Ovary (tissue), 9 donors: ENCODE measurements around the gene STK39. TPM values are rescaled to one million over a fixed set of nuclear protein-coding genes. Genes with fewer than 3 reads are reported as not detected.

Source experiments
- DNase-seq, 5 donors: peaks; one replicate each; pipeline ENCODE4 v3.0.0-alpha.2; 2019 to 2020
- H3K27ac ChIP-seq, 2 donors: fragments of 200-600 bp; one replicate each; pipeline versions ENCODE4 v1.5.1 to v1.8.0; 2019 to 2022
- H3K27me3 ChIP-seq: fragments of 200-600 bp; one replicate; pipeline ENCODE4 v1.8.0; 2022
- H3K36me3 ChIP-seq: fragments of 200-600 bp; sonication (generic); one replicate; pipeline ENCODE4 v1.5.1; 2019
- H3K4me1 ChIP-seq: one replicate; pipeline ENCODE4 v1.8.1; 2013; ENCODE audit warnings: mild to moderate bottlenecking, moderate library complexity; ENCODE audit not compliant: insufficient read depth
- H3K4me3 ChIP-seq: fragments of 200-600 bp; sonication (generic); one replicate; pipeline ENCODE4 v1.5.1; 2017
- H3K9me3 ChIP-seq, 2 donors: fragments of 200-600 bp in 1 of 2; sonication (generic) in 1 of 2; one replicate each; pipeline versions ENCODE4 v1.5.1 to v1.8.1; 2013 to 2019; ENCODE audit warnings: mild to moderate bottlenecking in 1 of 2, moderate library complexity in 1 of 2
- EP300 ChIP-seq: sonication (generic); formaldehyde crosslinking; IDR thresholded peaks from one replicate; pipeline ENCODE4 v1.6.1; 2017; ENCODE audit warnings: antibody characterized with exemption
- POLR2A ChIP-seq: fragments of 450-650 bp; IDR thresholded peaks from one replicate; pipeline ENCODE4 v1.6.1; 2017; ENCODE audit warnings: antibody characterized with exemption, mild to moderate bottlenecking, moderate library complexity
- WGBS, 3 donors: extraction: QIAGEN DNeasy Blood & Tissue Kit in 1 of 3; methylation state at CpG; one replicate each; pipeline versions ENCODE4 v1.1.5 to v1.1.7; 2013 to 2017; 5-methylcytosine and 5-hydroxymethylcytosine counted together
- intact Hi-C, 4 donors: fragments of 100-400 bp; cut with DNase I; formaldehyde crosslinking; loops; one replicate each; pipeline versions ENCODE4 v1.11.0 to v1.15.1; 2022 to 2023
- polyA plus RNA-seq, 2 donors: library from polyadenylated mRNA; stranded (reverse); fragments of 200-250 nt in 1 of 2; fragments of 350-450 nt in 1 of 2; fragmentation: Illumina TruSeq in 1 of 2; extraction: RNeasy Lipid Tissue Mini Kit (QIAGEN cat#74804) in 1 of 2; gene quantifications; one replicate each; pipeline ENCODE4 v1.2.3, GENCODE V29; 2013 to 2014
- total RNA-seq, 7 donors: library from RNA; depleted of rRNA in 2 of 7; stranded (reverse); fragments of >200 nt in 2 of 7; fragmentation: NEBNext Ultra II Directional in 3 of 7; extraction: Animal tissue kit (Norgen Biotek cat#: 25700) in 3 of 7; gene quantifications; one replicate each; pipeline versions ENCODE4 v1.1.0 to v1.2.4, GENCODE V29; 2016 to 2023
- TF ChIP-seq, protein P1 (sequence below), 3 donors: fragments of 450-650 bp in 2 of 3; fragments of 200-600 bp in 1 of 3; IDR thresholded peaks; one replicate each; pipeline versions ENCODE4 v1.5.1 to v1.8.0; 2016 to 2022; ENCODE audit warnings: antibody characterized with exemption in 3 of 3, mild to moderate bottlenecking in 1 of 3
- donor health status: DM: no; HTN: no; CAD: no; lungs with moderate emphysema.
- donor health status: DM: no; HTN: no; CAD: no.
- donor health status: Bipolar disorder and iron deficiency.
- donor health status: DM: yes; HTN: yes; CAD: no.
- donor health status: DM: no; HTN: no; CAD: no.
- donor health status: DM: yes; HTN: yes; CAD: no.

The STK39 gene
- total and polyA plus RNA-seq, 9 donors = 5.9 to 14.1 (median 10.6) TPM

DNA sequence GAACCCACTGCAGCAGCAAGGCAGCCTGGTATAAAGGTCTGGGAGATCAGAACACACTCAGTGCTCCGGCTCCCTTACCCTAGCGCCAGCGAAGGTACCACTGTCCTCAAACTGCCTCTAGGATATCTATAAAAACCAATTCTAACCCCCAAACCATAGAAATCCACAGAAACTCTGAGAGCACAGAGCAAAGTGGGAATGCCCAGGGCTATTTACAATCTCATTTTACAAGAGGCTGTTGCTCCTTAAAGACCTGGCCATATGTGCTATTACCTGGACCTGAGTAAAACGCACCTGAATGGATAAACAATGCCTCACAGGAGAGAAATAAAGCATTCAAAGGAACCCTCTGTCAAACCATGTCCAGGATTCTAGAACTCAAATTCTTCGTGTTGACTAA is 4.3 kb downstream of the STK39 start:
- Histone ChIP-seq H3K9me3 (no peaks in the 10 kb centered on the region), H3K36me3 (no peaks in the 10 kb centered on the region), H3K27ac (no peak overlapping the region), H3K4me3 (no peak overlapping the region), H3K4me1 (peaks cover 5% of the 10 kb centered on the region), H3K27me3 (no peaks in the 10 kb centered on the region)
- no peak for DNase-seq
- 96 to 98% (median 96%) methylated on average over 5 of the region's 5 CpGs for WGBS, 3 donors
- intact Hi-C loops = no loop called here
- TF ChIP-seq POLR2A (no peak), EP300 (no peak)
- TF ChIP-seq, protein P1, sequence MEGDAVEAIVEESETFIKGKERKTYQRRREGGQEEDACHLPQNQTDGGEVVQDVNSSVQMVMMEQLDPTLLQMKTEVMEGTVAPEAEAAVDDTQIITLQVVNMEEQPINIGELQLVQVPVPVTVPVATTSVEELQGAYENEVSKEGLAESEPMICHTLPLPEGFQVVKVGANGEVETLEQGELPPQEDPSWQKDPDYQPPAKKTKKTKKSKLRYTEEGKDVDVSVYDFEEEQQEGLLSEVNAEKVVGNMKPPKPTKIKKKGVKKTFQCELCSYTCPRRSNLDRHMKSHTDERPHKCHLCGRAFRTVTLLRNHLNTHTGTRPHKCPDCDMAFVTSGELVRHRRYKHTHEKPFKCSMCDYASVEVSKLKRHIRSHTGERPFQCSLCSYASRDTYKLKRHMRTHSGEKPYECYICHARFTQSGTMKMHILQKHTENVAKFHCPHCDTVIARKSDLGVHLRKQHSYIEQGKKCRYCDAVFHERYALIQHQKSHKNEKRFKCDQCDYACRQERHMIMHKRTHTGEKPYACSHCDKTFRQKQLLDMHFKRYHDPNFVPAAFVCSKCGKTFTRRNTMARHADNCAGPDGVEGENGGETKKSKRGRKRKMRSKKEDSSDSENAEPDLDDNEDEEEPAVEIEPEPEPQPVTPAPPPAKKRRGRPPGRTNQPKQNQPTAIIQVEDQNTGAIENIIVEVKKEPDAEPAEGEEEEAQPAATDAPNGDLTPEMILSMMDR (IDR thresholded peaks at IDR 0.05) = no peak

DNA sequence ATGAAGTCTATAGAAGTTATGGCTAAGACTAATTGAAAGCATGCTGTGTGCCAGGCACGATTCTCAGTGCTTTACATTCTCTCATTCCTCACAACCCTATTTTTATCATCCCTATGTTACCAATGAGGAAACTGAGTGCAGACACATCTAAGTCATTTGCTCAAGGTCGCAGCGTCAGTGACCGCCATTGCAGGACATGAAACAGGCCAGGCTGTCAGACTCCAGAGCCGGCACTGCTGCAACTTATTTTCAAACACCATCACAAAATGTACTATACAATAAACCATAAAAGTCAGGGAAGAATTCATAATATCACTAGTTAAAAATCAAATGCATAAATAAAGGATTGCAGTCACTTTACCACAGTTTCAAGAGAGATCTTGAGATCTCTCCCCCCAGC is 5.6 kb downstream of the STK39 start:
- DNase-seq = no peak
- intact Hi-C loops = no loop called here
- H3K9me3 ChIP-seq = no peaks in the 10 kb centered on the region
- 74 to 79% (median 77%) methylated on average over 5 of the region's 5 CpGs for WGBS, 3 donors
- no peak overlapping the region for H3K4me3 ChIP-seq
- H3K36me3 ChIP-seq = no peaks in the 10 kb centered on the region
- peaks cover 5% of the 10 kb centered on the region for H3K4me1 ChIP-seq
- no peak overlapping the region for H3K27ac ChIP-seq
- TF ChIP-seq POLR2A = no peak
- TF ChIP-seq, protein P1 (IDR thresholded peaks at IDR 0.05) = no peak
- TF ChIP-seq EP300 = no peak
- no peaks in the 10 kb centered on the region for H3K27me3 ChIP-seq

DNA sequence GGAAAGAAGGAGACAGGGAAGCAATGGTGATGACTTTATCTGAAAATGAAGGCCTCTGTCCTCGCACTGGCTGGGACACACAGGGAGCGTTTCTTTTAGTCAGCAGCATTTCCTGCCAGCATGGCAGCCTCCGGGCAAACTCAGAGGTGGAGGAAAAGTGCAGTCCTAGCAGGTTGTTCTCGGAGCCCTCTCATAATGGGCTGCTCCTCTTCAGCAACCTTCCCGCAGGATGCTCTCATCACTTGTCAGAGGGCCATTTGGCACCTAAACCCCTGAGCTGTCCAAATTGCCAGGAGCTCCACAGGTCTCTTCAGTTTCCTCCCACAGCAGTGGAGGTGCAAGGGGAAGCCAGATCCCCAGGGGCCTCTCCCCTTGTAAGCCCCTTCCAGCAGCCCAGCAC is 6.2 kb downstream of the STK39 start:
- peaks cover 4% of the 10 kb centered on the region for H3K4me1 ChIP-seq
- no peak for DNase-seq
- WGBS, 3 donors = 76 to 81% (median 80%) methylated on average over 5 of the region's 5 CpGs

DNA sequence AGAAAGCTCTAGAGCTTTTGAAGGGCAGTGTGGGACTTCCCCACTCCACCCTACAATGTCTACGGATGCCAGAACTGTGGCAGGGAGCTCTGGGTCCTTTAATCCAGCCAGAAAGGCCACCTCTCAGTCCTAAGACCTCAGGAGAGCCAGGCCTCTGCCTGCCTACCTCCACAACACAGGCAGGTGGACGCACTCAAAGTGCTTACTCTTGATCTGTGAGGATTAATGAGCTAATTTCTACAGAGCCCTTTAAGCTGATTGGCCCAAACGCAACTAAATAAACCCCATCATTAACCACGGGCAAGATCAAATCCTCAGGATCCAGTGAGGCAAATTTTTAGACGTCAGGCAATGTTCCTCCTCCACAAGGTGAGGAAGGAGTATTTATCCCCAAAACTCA is 8.1 kb downstream of the STK39 start:
- intact Hi-C loops = no loop called here
- Histone ChIP-seq H3K4me3 (no peak overlapping the region), H3K27me3 (no peaks in the 10 kb centered on the region), H3K9me3 (no peaks in the 10 kb centered on the region), H3K36me3 (no peaks in the 10 kb centered on the region), H3K4me1 (peaks cover 2% of the 10 kb centered on the region), H3K27ac (no peak overlapping the region)
- TF ChIP-seq EP300 (no peak), POLR2A (no peak)
- TF ChIP-seq, protein P1 (IDR thresholded peaks at IDR 0.05) = no peak
- WGBS, 3 donors = 79 to 94% (median 81%) methylated on average over 5 of the region's 5 CpGs
- DNase-seq = no peak

More for the DNA sequence above, 6.2 kb downstream of the STK39 start:
- Histone ChIP-seq H3K27ac (no peak overlapping the region), H3K36me3 (no peaks in the 10 kb centered on the region), H3K4me3 (no peak overlapping the region), H3K27me3 (no peaks in the 10 kb centered on the region), H3K9me3 (no peaks in the 10 kb centered on the region)
- TF ChIP-seq, protein P1 (IDR thresholded peaks at IDR 0.05) = no peak
- TF ChIP-seq POLR2A = no peak
- no peak for TF ChIP-seq EP300
- intact Hi-C loops = no loop called here
